T-helper 2 cell treated with Interferon-gamma antibody and Interleukin-4, amounts not matched to agents 100 ng/mL and 5 ng/mL, for 36 hours (primary cell): Measurements from ENCODE around the gene ABCG1. TPM values are rescaled to one million over a fixed set of nuclear protein-coding genes. Genes with fewer than 3 reads are reported as not detected.

Experiments used
- intact Hi-C: fragments of 100-400 bp; cut with micrococcal nuclease; formaldehyde crosslinking; loops from one replicate; pipeline ENCODE4 v1.15.1; 2023
- total RNA-seq: library from RNA; stranded (reverse); gene quantifications from 2 replicates; pipeline ENCODE4 v1.2.3, GENCODE V29; 2022

The ABCG1 gene
- total RNA-seq, 1 donor from 2014 or later, result 11.3 TPM

- intact Hi-C loops, result no loop called here
Observed at GRCh38 chr21:42264245-42265195, 45.6 kb downstream of the ABCG1 start.

GRCh38 chr21:42265231-42265812 lies 46.4 kb downstream of the ABCG1 start:
- intact Hi-C loops, result no loop called here

GRCh38 chr21:42266971-42267556 lies 48.1 kb downstream of the ABCG1 start:
- intact Hi-C loops, result no loop called here

GRCh38 chr21:42269386-42269785 lies 50.4 kb downstream of the ABCG1 start:
- intact Hi-C loops, result no loop called here

GRCh38 chr21:42271065-42271464 lies 52.1 kb downstream of the ABCG1 start:
- intact Hi-C loops, result no loop called here

- intact Hi-C loops, result no loop called here
Observed at GRCh38 chr21:42272109-42272962, 53.4 kb downstream of the ABCG1 start.

- intact Hi-C loops, result no loop called here
Observed at GRCh38 chr21:42272984-42273600, 54.2 kb downstream of the ABCG1 start.

GRCh38 chr21:42276076-42276475 lies 57.1 kb downstream of the ABCG1 start:
- intact Hi-C loops, result no loop called here

GRCh38 chr21:42276526-42277154 lies 57.7 kb downstream of the ABCG1 start:
- intact Hi-C loops, result no loop called here

GRCh38 chr21:42277593-42277992 lies 58.7 kb downstream of the ABCG1 start:
- intact Hi-C loops, result no loop called here

- intact Hi-C loops, result no loop called here
Observed at GRCh38 chr21:42278451-42279149, 59.7 kb downstream of the ABCG1 start.

- intact Hi-C loops, result no loop called here
Observed at GRCh38 chr21:42279341-42279871, 60.5 kb downstream of the ABCG1 start.

- intact Hi-C loops, result no loop called here
Observed at GRCh38 chr21:42279888-42280287, 60.9 kb downstream of the ABCG1 start.

- intact Hi-C loops, result no loop called here
Observed at GRCh38 chr21:42280356-42281180, 61.6 kb downstream of the ABCG1 start.

GRCh38 chr21:42281181-42281680 lies 62.3 kb downstream of the ABCG1 start:
- intact Hi-C loops, result no loop called here

GRCh38 chr21:42282021-42282420 lies 63.1 kb downstream of the ABCG1 start:
- intact Hi-C loops, result no loop called here

GRCh38 chr21:42282715-42283114 lies 63.8 kb downstream of the ABCG1 start:
- intact Hi-C loops, result no loop called here

- intact Hi-C loops, result no loop called here
Observed at GRCh38 chr21:42285569-42286245, 66.8 kb downstream of the ABCG1 start.
